Endothelial cell of umbilical vein (primary cell): Measurements from ENCODE around the gene IL22RA1. TPM values are rescaled to one million over a fixed set of nuclear protein-coding genes. Genes with fewer than 3 reads are reported as not detected.

Experiments
- BruUV-seq: library from RNA; stranded (reverse); fragments of 400-500 nt; replicated peaks from 2 replicates; lab custom pipeline; 2021; lab: Mats Ljungman, UMichigan
- CTCF ChIA-PET: fragments of 300-600, 350-600 bp; sonication (Branson Sonifier 250); formaldehyde crosslinking; loops from one replicate; lab custom pipeline; 2021; ENCODE audit warnings: antibody characterized with exemption, inconsistent platforms; lab: Charles Lee
- POLR2A ChIA-PET: fragments of 300-600, 350-600 bp; sonication (Branson Sonifier 250); formaldehyde crosslinking; loops from one replicate; lab custom pipeline; 2021; ENCODE audit warnings: antibody characterized with exemption, inconsistent platforms; lab: Charles Lee
- DNase-seq: peaks from one replicate; pipeline ENCODE4 v3.0.0-alpha.2; 2011; ENCODE audit warnings: low read depth, low spot score
- FAIRE-seq: peaks from 2 replicates; lab custom pipeline; 2011; peaks lifted over from hg19 to GRCh38; lab: Jason Lieb, UNC
- H2AFZ ChIP-seq: 2 replicates; pipeline ENCODE4 v1.6.0; 2012; ENCODE audit warnings: low read depth, low read length, control low read depth, inconsistent platforms
- H3K27ac ChIP-seq: 2 replicates; pipeline ENCODE4 v1.5.1; 2011; ENCODE audit warnings: low read depth, mild to moderate bottlenecking, control low read depth, low read length, moderate library complexity; ENCODE audit not compliant: insufficient read depth
- H3K27me3 ChIP-seq, 2 experiments: 2 replicates each; pipeline versions ENCODE4 v1.6.0 to v1.6.1; 2011; ENCODE audit warnings: low read length in 2 of 2, mixed read lengths in 1 of 2; ENCODE audit not compliant: control insufficient read depth in 2 of 2, insufficient read depth in 2 of 2
- H3K36me3 ChIP-seq, 2 experiments: 2 replicates in 1 of 2; 3 replicates in 1 of 2; pipeline ENCODE4 v1.5.1; 2011; ENCODE audit warnings: low read length in 2 of 2, mild to moderate bottlenecking in 1 of 2, moderate library complexity in 1 of 2; ENCODE audit not compliant: control insufficient read depth in 2 of 2, insufficient read depth in 2 of 2; ENCODE audit errors: extremely low read depth in 1 of 2
- H3K4me1 ChIP-seq: 3 replicates; pipeline ENCODE4 v1.5.1; 2011; ENCODE audit warnings: mild to moderate bottlenecking, low read length; ENCODE audit not compliant: control insufficient read depth, insufficient read depth; ENCODE audit errors: extremely low read depth
- H3K4me2 ChIP-seq: 2 replicates; pipeline ENCODE4 v1.6.1; 2011; ENCODE audit warnings: low read length, control low read depth, mixed read lengths; ENCODE audit not compliant: insufficient read depth
- H3K4me3 ChIP-seq, 3 experiments: fragments of 200-600 bp in 1 of 3; sonication (generic), shearing (Covaris generic) in 1 of 3; replicated peaks in 1 of 3; 2 replicates each; pipeline ENCODE4 v1.5.1; 2011 to 2016; ENCODE audit warnings: control low read depth in 3 of 3, low read length in 3 of 3, mild to moderate bottlenecking in 2 of 3, inconsistent platforms in 1 of 3, low read depth in 1 of 3, moderate library complexity in 1 of 3; ENCODE audit not compliant: insufficient read depth in 1 of 3
- H3K79me2 ChIP-seq: 2 replicates; pipeline ENCODE4 v1.6.0; 2012; ENCODE audit warnings: low read length, inconsistent platforms; ENCODE audit not compliant: control insufficient read depth, insufficient read depth
- H3K9ac ChIP-seq: replicated peaks from 2 replicates; pipeline ENCODE3; 2011; ENCODE audit warnings: low read length, control low read depth; ENCODE audit not compliant: insufficient read depth; ENCODE audit errors: extremely low read depth
- H3K9me1 ChIP-seq: replicated peaks from 3 replicates; pipeline ENCODE4 v1.6.0; 2011; ENCODE audit warnings: mild to moderate bottlenecking, low read length; ENCODE audit not compliant: control insufficient read depth, insufficient read depth; ENCODE audit errors: extremely low read depth
- H3K9me3 ChIP-seq: replicated peaks from 2 replicates; pipeline ENCODE4 v1.5.1; 2012; ENCODE audit warnings: low read length, inconsistent platforms; ENCODE audit not compliant: control insufficient read depth, insufficient read depth
- H4K20me1 ChIP-seq: replicated peaks from 2 replicates; pipeline ENCODE3; 2011; ENCODE audit warnings: mild to moderate bottlenecking, low read length; ENCODE audit not compliant: control insufficient read depth, insufficient read depth; ENCODE audit errors: extremely low read depth
- EZH2 ChIP-seq: IDR thresholded peaks from 2 replicates; pipeline ENCODE4 v1.6.1; 2012; ENCODE audit warnings: borderline replicate concordance, low read depth, mild to moderate bottlenecking, moderate library complexity, low read length, inconsistent platforms; ENCODE audit not compliant: severe bottlenecking
- FOS ChIP-seq: IDR thresholded peaks from 2 replicates; pipeline ENCODE4 v1.6.1; 2011; ENCODE audit warnings: mild to moderate bottlenecking, low read length, moderate library complexity, borderline replicate concordance; ENCODE audit not compliant: insufficient read depth
- GATA2 ChIP-seq: IDR thresholded peaks from 2 replicates; pipeline ENCODE4 v1.7.0; 2011; ENCODE audit warnings: low read depth, mild to moderate bottlenecking, moderate library complexity, mixed read lengths, low read length; ENCODE audit not compliant: insufficient read length, insufficient read depth
- POLR2A ChIP-seq: IDR thresholded peaks from 2 replicates; pipeline ENCODE4 v1.6.1; 2012; ENCODE audit warnings: low read depth, mild to moderate bottlenecking, control low read depth, low read length
- POLR2AphosphoS5 ChIP-seq: IDR thresholded peaks from 2 replicates; pipeline ENCODE4 v1.6.1; 2012; ENCODE audit warnings: low read depth, mild to moderate bottlenecking, control low read depth, low read length, moderate library complexity; ENCODE audit not compliant: insufficient read depth
- dilution Hi-C: fragments of 300-500 bp; cut with MboI; formaldehyde crosslinking; loops from one replicate; pipeline ENCODE4 v1.15.0; 2019; ENCODE audit warnings: low sequenced_read_pairs; ENCODE audit not compliant: extremely low pct_ligation_motif_present
- intact Hi-C: fragments of 100-400 bp; cut with micrococcal nuclease; formaldehyde crosslinking; loops from one replicate; pipeline ENCODE4 v1.10.0; 2022
- polyA plus RNA-seq, 4 experiments: library from polyadenylated mRNA; depleted of rRNA in 3 of 4; stranded (reverse) in 3 of 4; unstranded in 1 of 4; fragments of >200 nt; gene quantifications; 2 replicates each; pipeline versions ENCODE4 v1.2.1 to v1.2.3, GENCODE V29; 2011 to 2012; ENCODE audit warnings: missing spikeins in 1 of 4
- total RNA-seq: library from RNA; stranded (reverse); gene quantifications from 2 replicates; pipeline ENCODE4 v1.2.3, GENCODE V29; 2021

IL22RA1 gene
- total and polyA plus RNA-seq, 2 donors (not counting 3 experiments of a cell fraction or from before 2014, with no cell fraction given): not detected

GRCh38 chr1:24138476-24139221, 4.3 kb downstream of the IL22RA1 start:
- no peak for FAIRE-seq
- CTCF ChIA-PET: no interaction called here
- no peak for DNase-seq
- Histone ChIP-seq H3K9me1 (no peaks in the 10 kb centered on the region), H4K20me1 (no peaks in the 10 kb centered on the region), H3K9me3 (no peaks in the 10 kb centered on the region), H3K79me2 (no peaks in the 10 kb centered on the region), H3K4me3 (no peak overlapping the region), H3K36me3 (no peaks in the 10 kb centered on the region), H3K27ac (no peak overlapping the region), H3K9ac (no peak overlapping the region), H3K27me3 (peaks cover 3 to 5% of the 10 kb centered on the region in 2 experiments), H2AFZ (no peak overlapping the region), H3K4me1 (no peaks in the 10 kb centered on the region), H3K4me2 (no peak overlapping the region)
- dilution Hi-C loops (no loop called here), intact Hi-C loops (no loop called here)
- POLR2A ChIA-PET: no interaction called here
- no TSS peak for BruUV-seq
- TF ChIP-seq POLR2AphosphoS5 (no peak), FOS (no peak), POLR2A (no peak), EZH2 (no peak), GATA2 (no peak)

DNA sequence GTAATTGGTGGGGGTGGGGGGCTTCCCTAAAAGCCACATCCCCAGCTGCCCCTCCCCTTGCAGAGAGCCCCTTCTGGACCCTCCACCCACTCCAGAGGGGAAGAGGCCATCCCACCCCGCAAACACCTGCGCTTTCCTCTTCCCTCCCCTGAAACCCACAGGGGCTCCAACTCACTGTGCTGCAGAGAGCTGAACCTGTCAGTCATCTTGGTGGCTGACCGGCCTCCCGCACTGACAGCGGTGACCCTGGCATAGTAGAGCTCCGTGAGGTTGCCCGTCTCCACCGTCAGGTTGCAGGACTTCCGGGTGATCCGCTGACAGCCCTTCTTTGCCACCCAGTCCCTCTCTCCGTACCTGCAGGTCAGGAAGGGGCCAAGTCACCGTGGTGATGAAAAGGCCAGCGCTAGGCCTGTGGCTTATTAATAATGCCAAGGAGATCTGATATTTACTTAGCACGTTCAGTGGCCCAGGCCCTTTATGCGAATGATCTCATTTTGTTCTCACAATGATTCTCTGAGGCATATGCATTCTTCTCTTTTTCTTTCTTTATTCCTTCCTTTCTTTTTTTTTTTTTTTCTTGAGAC, 5.9 kb downstream of the IL22RA1 start:
- intact Hi-C loops: no loop called here
- Histone ChIP-seq H3K4me1 (no peaks in the 10 kb centered on the region), H3K36me3 (no peaks in the 10 kb centered on the region), H4K20me1 (no peaks in the 10 kb centered on the region), H2AFZ (no peak overlapping the region), H3K27ac (no peak overlapping the region), H3K27me3 (peaks cover 3 to 5% of the 10 kb centered on the region in 2 experiments), H3K9me1 (no peaks in the 10 kb centered on the region), H3K9ac (no peak overlapping the region), H3K4me3 (no peak overlapping the region), H3K9me3 (no peaks in the 10 kb centered on the region), H3K79me2 (no peaks in the 10 kb centered on the region), H3K4me2 (no peak overlapping the region)
- FAIRE-seq (no peak), DNase-seq (no peak)
- dilution Hi-C loops: no loop called here
- CTCF ChIA-PET: interaction anchor here (0.9 to 1.2 kb wide), 2 partner anchors 11 to 13 kb away, joined by 3 read pairs; no protein-coding TSS in a partner anchor
- TF ChIP-seq POLR2A (no peak), GATA2 (no peak)
- POLR2A ChIA-PET: no interaction called here
- no TSS peak for BruUV-seq
